ENCODE results near the gene GRIK4. TPM values are rescaled to one million over a fixed set of nuclear protein-coding genes. Genes with fewer than 3 reads are reported as not detected.

The GRIK4 gene, protein sequence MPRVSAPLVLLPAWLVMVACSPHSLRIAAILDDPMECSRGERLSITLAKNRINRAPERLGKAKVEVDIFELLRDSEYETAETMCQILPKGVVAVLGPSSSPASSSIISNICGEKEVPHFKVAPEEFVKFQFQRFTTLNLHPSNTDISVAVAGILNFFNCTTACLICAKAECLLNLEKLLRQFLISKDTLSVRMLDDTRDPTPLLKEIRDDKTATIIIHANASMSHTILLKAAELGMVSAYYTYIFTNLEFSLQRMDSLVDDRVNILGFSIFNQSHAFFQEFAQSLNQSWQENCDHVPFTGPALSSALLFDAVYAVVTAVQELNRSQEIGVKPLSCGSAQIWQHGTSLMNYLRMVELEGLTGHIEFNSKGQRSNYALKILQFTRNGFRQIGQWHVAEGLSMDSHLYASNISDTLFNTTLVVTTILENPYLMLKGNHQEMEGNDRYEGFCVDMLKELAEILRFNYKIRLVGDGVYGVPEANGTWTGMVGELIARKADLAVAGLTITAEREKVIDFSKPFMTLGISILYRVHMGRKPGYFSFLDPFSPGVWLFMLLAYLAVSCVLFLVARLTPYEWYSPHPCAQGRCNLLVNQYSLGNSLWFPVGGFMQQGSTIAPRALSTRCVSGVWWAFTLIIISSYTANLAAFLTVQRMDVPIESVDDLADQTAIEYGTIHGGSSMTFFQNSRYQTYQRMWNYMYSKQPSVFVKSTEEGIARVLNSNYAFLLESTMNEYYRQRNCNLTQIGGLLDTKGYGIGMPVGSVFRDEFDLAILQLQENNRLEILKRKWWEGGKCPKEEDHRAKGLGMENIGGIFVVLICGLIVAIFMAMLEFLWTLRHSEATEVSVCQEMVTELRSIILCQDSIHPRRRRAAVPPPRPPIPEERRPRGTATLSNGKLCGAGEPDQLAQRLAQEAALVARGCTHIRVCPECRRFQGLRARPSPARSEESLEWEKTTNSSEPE
- polyA plus RNA-seq (2012; ENCODE audit: missing spikeins): 0.45 TPM

- TF ChIP-seq TAF1 (IDR thresholded peaks at IDR 0.05; ENCODE audit: borderline replicate concordance, low read depth, low read length): no peak
- no peak for TF ChIP-seq POLR2AphosphoS5 (IDR thresholded peaks at IDR 0.05; ENCODE audit: low read depth, low read length)
- no peak for TF ChIP-seq POLR2A (IDR thresholded peaks at IDR 0.05; ENCODE audit: low read depth, low read length)
- FAIRE-seq: peak; percentile 98
- DNase-seq (ENCODE audit: insufficient read length): peak; percentile 95
These were observed at the start of gene GRIK4 for GRCh38 chr11:120511116-120511819. GRIK4 (plus strand) TSS chr11:120511748; CDS start chr11:120660319, 148,571 bp downstream.

DNA sequence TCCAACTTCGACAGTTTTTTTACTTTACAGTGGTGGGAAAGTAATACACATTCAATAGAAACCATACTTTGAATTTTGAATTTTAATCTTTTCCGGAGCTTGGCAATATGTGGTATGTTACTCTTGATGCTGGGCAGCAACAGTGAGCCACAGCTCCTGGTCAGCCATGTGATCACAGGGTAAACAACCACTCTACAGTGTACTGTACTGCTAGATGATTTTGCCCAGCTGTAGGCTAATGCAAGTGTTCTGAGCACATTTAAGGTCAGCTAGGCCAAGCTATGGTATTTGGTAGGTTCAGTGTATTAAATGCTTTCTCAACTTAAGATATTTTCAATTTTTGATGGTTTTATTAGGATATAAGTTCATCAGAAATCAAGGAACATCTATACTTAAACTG lies 48.7 kb upstream of the GRIK4 start:
- FAIRE-seq (no peak), DNase-seq (ENCODE audit: insufficient read length) (no peak)
- TF ChIP-seq TAF1 (IDR thresholded peaks at IDR 0.05; ENCODE audit: borderline replicate concordance, low read depth, low read length) (no peak), POLR2AphosphoS5 (IDR thresholded peaks at IDR 0.05; ENCODE audit: low read depth, low read length) (no peak), POLR2A (IDR thresholded peaks at IDR 0.05; ENCODE audit: low read depth, low read length) (no peak)

DNA sequence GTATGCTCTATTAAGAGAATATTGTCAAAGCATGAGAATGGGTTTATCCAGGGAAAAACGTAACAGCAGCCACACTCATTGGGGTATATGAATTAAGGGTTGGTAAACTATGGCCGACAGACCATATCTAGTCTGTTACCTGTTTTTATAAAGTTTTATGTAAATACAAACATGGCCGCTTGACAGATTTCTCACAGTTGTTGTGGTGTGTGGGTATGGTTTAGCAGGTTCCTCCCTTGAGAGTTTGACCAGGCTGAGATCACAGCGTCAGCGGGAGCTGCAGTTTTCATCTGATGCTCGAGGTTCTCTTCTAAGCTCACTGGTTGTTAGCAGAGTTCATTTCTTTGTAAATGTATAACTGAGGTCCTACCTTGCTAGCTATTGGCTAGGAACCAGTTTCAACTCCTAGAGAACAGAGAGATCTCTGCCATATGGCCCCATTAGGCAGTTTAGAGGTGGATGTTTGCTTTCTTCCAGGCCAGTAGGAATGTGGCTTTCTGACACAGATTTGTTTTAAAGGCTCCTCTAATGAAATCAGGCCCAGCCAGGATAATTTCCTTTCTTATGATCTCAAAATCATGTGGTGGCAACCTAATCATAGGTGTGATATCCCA lies 45.5 kb upstream of the GRIK4 start:
- no peak for DNase-seq (ENCODE audit: insufficient read length)
- no peak for FAIRE-seq

GRCh38 chr11:120467627-120468026 lies 43.9 kb upstream of the GRIK4 start:
- no peak for TF ChIP-seq POLR2AphosphoS5 (IDR thresholded peaks at IDR 0.05; ENCODE audit: low read depth, low read length)
- no peak for TF ChIP-seq TAF1 (IDR thresholded peaks at IDR 0.05; ENCODE audit: borderline replicate concordance, low read depth, low read length)
- TF ChIP-seq POLR2A (IDR thresholded peaks at IDR 0.05; ENCODE audit: low read depth, low read length): no peak
- FAIRE-seq: no peak
- DNase-seq (ENCODE audit: insufficient read length): no peak

More for the DNA sequence above, 45.5 kb upstream of the GRIK4 start:
- TF ChIP-seq POLR2A (IDR thresholded peaks at IDR 0.05; ENCODE audit: low read depth, low read length) (no peak), TAF1 (IDR thresholded peaks at IDR 0.05; ENCODE audit: borderline replicate concordance, low read depth, low read length) (no peak), POLR2AphosphoS5 (IDR thresholded peaks at IDR 0.05; ENCODE audit: low read depth, low read length) (no peak)

DNA sequence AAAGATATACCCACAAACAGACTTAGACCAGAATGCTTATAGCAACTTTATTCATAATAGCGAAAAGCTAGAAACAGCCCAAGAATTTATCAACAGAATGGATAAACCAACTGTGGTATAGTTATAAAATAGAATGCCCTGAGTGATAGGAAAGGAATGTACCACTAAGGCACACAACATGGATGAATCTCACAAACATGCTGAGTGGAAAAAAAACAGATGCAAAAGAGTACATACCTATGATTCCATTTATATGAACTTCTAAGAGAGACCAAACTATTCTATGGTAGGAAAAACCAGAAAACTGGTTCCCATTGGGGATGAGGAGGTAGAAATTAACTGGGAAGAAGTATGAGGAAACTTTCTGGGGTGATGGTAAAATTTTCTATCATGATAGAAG lies 40.4 kb upstream of the GRIK4 start:
- no peak for TF ChIP-seq TAF1 (IDR thresholded peaks at IDR 0.05; ENCODE audit: borderline replicate concordance, low read depth, low read length)
- FAIRE-seq (no peak), DNase-seq (ENCODE audit: insufficient read length) (no peak)

DNA sequence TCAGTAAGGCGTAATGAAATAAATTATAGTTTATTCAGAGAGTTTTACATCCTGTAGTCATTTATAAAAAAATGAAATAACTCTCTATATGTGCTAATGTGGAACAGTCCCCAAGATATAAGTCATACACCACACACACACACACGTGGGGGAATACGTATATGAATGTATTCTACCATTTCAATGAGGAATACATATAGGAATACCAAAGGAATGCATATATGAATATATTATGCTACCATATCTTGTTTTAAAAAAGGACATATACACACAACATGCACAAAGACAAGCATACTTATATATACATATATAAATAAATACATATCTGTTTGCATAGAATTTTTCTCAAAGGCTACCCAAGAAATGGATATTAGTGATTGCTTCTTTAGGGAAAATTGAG lies 39.6 kb upstream of the GRIK4 start:
- no peak for FAIRE-seq

GRCh38 chr11:120473503-120473902 lies 38.0 kb upstream of the GRIK4 start:
- TF ChIP-seq TAF1 (IDR thresholded peaks at IDR 0.05; ENCODE audit: borderline replicate concordance, low read depth, low read length) (no peak), POLR2AphosphoS5 (IDR thresholded peaks at IDR 0.05; ENCODE audit: low read depth, low read length) (no peak), POLR2A (IDR thresholded peaks at IDR 0.05; ENCODE audit: low read depth, low read length) (no peak)
- peak; percentile 68 for FAIRE-seq
- no peak for DNase-seq (ENCODE audit: insufficient read length)

More for the DNA sequence above, 39.6 kb upstream of the GRIK4 start:
- TF ChIP-seq POLR2A (IDR thresholded peaks at IDR 0.05; ENCODE audit: low read depth, low read length): no peak
- no peak for TF ChIP-seq TAF1 (IDR thresholded peaks at IDR 0.05; ENCODE audit: borderline replicate concordance, low read depth, low read length)
- TF ChIP-seq POLR2AphosphoS5 (IDR thresholded peaks at IDR 0.05; ENCODE audit: low read depth, low read length): no peak
- no peak for DNase-seq (ENCODE audit: insufficient read length)

DNA sequence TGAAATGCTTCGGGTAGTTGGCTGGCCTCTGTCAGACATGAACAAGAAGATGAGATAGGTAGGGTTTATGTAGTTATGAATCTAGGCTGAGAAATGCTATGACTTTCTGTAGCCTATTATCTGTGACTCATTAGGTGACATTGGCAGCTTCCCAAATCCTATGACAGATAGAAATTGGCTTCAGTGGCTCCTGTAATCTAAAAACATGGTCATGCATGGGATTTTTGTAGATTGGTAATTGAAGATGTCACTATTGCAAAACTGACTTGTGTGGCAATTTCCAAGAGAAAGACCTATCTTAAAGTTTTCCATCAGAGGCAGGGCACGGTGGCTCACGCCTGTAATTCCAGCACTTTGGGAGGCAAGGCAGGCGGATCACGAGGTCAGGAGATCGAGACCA lies 29.4 kb upstream of the GRIK4 start:
- TF ChIP-seq TAF1 (IDR thresholded peaks at IDR 0.05; ENCODE audit: borderline replicate concordance, low read depth, low read length): no peak
- no peak for TF ChIP-seq POLR2AphosphoS5 (IDR thresholded peaks at IDR 0.05; ENCODE audit: low read depth, low read length)
- TF ChIP-seq POLR2A (IDR thresholded peaks at IDR 0.05; ENCODE audit: low read depth, low read length): no peak
- no peak for DNase-seq (ENCODE audit: insufficient read length)
- no peak for FAIRE-seq

- FAIRE-seq: no peak
- no peak for TF ChIP-seq POLR2A (IDR thresholded peaks at IDR 0.05; ENCODE audit: low read depth, low read length)
- TF ChIP-seq POLR2AphosphoS5 (IDR thresholded peaks at IDR 0.05; ENCODE audit: low read depth, low read length): no peak
- TF ChIP-seq TAF1 (IDR thresholded peaks at IDR 0.05; ENCODE audit: borderline replicate concordance, low read depth, low read length): no peak
- DNase-seq (ENCODE audit: insufficient read length): no peak
These were observed 26.8 kb upstream of the GRIK4 start for GRCh38 chr11:120484722-120485121.

GRCh38 chr11:120486138-120486537 lies 25.4 kb upstream of the GRIK4 start:
- FAIRE-seq (no peak), DNase-seq (ENCODE audit: insufficient read length) (no peak)

GRCh38 chr11:120489799-120490198 lies 21.7 kb upstream of the GRIK4 start:
- TF ChIP-seq TAF1 (IDR thresholded peaks at IDR 0.05; ENCODE audit: borderline replicate concordance, low read depth, low read length) (no peak), POLR2A (IDR thresholded peaks at IDR 0.05; ENCODE audit: low read depth, low read length) (no peak), POLR2AphosphoS5 (IDR thresholded peaks at IDR 0.05; ENCODE audit: low read depth, low read length) (no peak)
- FAIRE-seq: peak; percentile 74
- no peak for DNase-seq (ENCODE audit: insufficient read length)

More at GRCh38 chr11:120486138-120486537, 25.4 kb upstream of the GRIK4 start:
- TF ChIP-seq TAF1 (IDR thresholded peaks at IDR 0.05; ENCODE audit: borderline replicate concordance, low read depth, low read length): no peak

Measured in GM12892 (cell line).